HG03460 (cell line): Measurements from ENCODE around the gene ZNF516.

Experiments used
- ATAC-seq: cut with Tn5 transposase; IDR thresholded peaks from one replicate; pipeline ENCODE4 v1.9.1; 2021; ENCODE audit not compliant: unreplicated experiment

The ZNF516 gene

GRCh38 chr18:76368976-76369375, 126.1 kb downstream of the ZNF516 start:
- no peak for ATAC-seq

DNA sequence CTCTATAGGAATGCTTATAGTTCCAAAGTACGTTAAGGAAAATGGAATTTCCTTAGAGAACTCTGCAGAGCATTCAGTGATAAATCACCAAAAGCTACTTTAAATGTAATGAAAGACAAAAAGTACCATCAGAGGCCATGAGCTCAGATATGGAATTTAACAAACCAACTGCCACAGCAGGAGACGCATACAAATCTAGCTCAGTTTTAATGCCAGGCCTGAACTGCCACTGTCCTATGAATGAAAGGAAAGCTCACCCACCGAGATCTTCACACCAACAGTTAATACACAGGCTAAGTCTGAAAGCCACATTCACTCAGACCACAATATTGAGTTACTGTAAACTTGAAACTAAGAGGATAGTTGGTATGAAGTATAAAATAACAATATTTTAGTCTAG, 126.8 kb downstream of the ZNF516 start:
- ATAC-seq = no peak

DNA sequence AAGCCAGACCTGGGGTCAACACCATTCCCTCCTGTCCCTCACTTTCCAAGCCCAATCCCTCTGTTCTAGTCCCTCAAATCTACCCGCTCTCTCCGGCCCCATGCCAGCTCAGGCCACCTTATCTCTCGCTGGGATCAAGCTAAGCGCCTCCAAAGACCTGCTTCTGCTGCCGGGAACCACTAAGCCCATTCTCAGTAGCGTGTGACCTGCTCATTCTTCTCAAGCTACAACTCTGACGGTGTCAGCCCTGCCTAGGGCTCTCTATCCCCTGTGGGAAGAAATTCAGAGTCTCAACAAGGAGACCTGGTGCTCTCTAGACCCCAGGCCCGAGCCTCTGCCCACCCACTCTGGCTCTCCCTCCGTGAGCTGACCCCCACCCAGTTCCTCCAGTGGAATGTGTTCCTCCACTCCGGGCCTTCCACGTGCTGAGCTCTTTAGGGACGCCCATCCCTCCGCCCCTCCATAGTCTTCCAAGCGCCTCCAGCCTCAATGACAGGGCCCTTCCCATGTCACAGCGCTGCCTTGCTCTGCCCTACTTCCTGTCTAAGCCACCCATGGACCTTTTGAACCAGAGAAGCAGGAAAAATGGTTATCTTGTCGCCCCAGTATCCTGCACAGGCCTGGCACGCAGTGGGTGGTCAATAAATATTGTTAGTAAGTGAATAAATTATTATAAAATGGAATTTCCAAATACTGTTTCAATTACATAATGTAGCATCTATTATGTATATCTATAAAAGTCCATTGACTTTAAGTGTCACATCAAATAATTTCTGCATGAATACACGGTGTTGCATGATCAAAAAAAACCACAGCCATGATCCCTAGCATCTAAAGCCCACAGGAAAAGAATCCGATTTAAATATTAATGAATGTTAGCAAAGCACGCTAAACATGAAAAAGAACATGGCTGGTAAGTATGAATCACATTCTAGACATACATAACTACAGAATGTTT, 127.6 kb downstream of the ZNF516 start:
- no peak for ATAC-seq

DNA sequence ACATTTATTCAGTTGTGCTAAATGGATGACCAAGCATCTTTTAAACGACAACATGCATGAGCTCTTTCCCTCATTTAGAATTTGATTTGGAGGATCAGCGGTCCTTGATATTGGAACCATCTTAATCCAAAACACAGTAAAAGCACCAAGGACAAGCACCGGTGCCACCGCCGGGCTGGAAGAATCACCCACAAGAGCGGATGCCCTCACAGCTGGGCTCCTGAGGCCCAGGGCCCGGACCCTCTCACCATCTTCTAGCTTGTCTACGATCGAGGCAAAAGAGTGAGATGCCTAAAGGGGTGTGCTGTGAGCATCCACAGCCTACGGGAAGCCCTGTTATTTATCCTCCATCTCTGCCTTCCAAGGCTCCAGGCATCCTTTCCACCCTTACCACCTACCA, 129.5 kb downstream of the ZNF516 start:
- no peak for ATAC-seq

DNA sequence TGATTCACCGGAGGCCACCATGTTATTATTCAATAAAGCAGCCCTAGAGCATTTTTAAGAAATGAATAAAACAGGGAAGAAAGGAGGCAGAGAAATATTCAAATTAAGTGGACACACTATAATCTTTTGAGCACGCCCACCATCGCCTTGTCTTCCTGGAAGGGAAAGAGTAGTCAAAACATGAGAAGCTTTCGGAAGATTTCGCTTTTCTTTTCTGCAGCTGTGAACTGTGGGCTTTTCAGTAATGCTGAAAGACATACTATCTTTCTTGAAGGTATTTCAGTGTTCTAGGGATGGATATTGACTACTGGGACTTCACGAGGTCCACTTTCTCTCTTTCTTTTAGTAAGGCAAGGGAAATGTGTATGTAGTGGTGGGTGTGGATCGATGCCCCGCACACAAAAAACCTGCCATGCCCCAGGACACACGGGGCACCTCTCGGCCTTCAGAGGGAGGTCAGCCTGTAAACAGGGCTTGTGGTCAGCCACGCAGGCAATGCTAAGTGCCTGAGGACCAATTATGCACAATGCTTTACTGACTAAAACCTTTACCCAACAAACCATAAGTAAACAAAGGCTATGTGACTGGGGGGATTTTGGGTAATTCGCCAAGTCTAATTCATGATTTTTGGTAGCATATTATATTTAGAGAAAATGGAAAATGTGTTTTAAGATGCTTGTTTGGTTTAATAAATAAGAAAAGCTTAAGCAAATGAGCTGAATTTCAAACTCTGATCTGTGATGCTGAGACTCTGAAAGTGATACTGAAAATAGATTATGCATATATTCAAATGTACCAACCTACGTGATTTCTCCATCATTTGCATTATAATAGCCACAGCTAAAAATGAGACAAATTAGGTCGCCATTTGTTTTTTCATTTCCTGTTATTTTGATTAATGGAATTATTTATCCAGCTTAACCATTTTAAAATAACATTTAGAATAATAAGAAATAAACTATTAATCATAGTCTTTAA, 130.5 kb downstream of the ZNF516 start:
- peak; percentile 80 for ATAC-seq

GRCh38 chr18:76363436-76364120, 131.5 kb downstream of the ZNF516 start:
- no peak for ATAC-seq

GRCh38 chr18:76362676-76363075, 132.4 kb downstream of the ZNF516 start:
- no peak for ATAC-seq

- ATAC-seq = no peak
These were observed 133.8 kb downstream of the ZNF516 start for GRCh38 chr18:76361219-76361618.

DNA sequence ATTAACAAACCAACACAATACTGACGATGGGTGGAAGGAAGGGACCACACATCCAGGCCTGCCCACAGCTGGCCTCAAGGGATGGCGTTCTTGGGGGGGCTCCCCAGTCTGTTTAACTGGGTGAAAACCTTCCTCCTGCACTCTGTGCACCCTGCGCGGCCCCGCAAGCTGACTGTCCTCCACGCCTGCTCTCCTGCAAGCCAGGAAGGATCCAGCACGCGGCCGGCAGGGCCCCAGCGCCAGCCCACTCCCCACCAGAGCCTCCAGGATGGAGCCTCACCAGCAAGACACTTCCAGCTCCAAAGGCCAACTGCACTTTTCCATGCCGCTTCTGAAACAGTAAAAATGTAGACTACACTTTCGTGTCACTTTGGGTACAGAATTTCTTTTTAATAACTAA, 135.1 kb downstream of the ZNF516 start:
- no peak for ATAC-seq

DNA sequence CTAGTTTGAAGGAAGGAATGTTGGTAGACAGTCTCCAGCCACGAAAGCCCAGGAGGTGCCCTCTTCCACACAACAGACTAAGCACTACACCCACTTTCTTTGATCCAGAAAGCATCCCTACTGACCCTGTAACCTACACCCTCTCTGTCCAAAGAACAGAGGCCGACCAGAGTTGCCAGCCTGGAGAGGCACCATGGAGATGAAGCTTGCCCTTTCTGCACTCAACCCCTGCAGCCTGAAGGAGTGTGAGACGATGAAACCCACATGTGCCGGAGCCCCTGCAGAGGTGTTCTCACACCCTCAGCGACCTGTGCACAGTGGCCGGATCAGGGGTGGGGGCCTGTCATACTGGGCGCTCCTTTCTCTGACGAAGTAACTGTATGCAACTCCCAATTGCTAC, 136.3 kb downstream of the ZNF516 start:
- no peak for ATAC-seq

DNA sequence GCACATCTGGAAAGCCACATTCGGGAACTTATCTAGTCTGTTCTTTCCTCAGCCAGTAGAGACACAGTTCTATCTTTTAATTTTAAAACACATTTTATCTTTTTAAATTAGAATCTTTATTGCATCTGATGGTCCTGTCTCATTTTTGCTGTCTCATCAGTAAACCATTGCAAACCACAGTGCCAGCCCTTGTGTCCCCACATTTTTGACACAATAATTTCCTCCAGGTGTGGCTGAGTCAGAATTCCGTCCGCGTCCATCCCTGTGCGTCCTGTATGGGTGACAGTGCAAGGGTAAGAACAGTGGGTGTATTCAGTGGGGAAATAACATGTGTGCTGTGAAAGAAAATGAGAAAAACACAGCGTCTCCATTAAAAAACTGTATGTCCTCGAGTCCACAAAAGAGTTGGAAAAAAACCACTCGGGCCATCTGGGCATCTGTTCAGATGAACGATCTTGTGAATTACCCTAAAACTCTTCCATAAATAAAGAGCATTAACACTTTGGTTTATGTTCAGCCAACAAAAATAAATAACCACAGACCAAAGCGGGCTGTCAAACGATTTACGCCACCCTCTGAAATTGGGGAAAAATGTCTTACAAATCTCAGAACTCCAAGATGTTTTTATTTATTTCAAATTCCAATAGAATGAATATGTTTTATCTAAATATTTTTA, 137.3 kb downstream of the ZNF516 start:
- no peak for ATAC-seq

GRCh38 chr18:76357174-76357573, 137.9 kb downstream of the ZNF516 start:
- no peak for ATAC-seq

- ATAC-seq = no peak
These were observed 138.4 kb downstream of the ZNF516 start for GRCh38 chr18:76356666-76357065.

DNA sequence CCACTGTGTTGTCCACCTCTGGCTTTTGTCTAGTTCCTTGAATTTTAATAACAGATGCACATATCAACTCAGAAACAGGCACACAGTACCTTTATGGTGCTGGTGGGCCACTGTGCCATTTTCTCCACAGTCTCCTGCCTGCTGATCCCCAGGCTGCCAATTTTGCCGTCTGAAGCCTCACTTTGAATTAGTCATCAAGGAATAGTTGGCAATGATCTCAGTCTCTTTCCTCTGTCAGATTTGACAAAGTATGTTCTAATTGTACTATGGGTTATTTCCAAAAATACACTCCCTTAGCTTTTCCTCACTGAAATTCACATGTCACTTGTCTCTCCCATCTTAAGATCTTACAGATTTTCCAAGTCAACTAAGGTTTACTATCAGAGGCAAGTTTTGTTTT, 140.7 kb downstream of the ZNF516 start:
- no peak for ATAC-seq

DNA sequence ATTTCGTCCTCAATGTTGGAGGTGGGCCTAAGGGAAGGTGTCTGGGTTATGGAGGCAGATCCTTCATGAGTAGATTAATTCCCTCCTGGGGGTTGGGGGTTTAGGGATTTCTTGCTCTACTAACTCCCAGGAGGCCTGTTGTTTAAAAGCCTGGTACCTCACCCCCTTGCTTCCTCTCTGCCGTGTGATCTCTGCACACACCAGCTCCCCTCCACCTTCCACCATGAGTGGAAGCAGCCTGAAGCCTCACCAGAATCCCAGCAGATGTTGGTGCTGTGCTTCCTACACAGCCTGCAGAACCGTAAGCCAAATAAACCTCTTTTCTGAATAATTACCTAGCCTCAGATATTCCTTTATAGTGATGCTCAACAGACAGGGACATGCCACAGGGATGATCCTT, 141.5 kb downstream of the ZNF516 start:
- ATAC-seq = no peak

DNA sequence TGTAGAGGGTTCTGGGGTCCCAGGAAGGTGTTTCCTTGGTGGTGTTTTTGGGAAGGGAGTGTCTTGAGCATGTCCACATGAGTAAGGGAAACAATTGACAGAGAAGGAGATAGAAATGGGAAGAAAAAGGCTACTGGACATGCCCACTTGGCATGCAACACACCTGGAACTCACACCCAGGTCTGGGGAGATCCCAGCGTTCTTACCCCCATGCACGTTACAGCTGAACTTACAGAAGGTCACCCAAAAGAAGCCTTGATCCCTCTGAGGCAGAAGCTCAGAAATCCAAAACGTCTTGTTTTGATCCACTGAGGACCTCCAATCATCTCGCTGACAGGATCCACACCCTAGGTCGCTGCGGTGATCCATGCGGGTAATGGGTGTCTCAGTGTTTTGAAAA, 142.0 kb downstream of the ZNF516 start:
- ATAC-seq = no peak

- ATAC-seq = no peak
These were observed 143.0 kb downstream of the ZNF516 start for GRCh38 chr18:76351961-76352581.

GRCh38 chr18:76350134-76351025, 144.7 kb downstream of the ZNF516 start:
- no peak for ATAC-seq

DNA sequence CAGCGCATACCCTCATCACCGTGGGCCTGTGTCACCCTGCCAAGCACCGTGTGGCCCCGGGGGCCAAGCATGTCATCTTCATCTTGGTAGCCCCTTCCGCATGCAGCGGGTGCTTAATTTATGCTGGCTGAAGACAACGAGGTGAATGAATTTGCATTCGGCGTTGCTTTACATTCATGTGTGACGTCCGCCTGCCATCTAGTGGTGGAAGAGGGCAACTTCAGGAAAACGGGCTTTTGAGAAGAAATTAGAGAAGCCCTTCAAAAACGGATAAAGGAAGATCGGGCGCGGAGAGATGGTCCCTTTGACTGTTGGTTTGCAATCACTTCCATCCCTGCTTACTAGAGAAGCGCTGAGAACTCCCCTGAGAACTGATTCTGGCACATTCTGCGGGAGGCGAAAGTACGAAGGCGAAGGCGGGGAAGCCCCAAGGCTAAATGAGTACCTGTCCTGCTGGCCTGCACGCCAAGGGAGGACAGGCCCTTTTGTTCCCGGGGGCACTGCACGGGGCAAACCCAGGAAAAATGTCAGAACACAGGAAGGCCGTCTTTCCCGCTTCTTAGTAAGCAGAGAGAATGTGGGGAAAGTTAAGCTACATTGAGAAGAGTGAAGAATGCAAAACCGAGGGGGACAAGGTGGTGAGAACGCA, 145.9 kb downstream of the ZNF516 start:
- peak; percentile 57 for ATAC-seq
